Measurements from ENCODE around the gene VPS13C. TPM values are rescaled to one million over a fixed set of nuclear protein-coding genes. Genes with fewer than 3 reads are reported as not detected.

VPS13C gene
- total RNA-seq, 1 experiment from 2014 or later: 18.6 TPM

GRCh38 chr15:62105266-62105665 is 45.0 kb upstream of the VPS13C start:
- RAD21 ChIA-PET (ENCODE audit: low non-redundant PET in 1 of 2, low total read pairs in 2 of 2, uncharacterized antibody in 2 of 2, unreplicated experiment in 2 of 2): no interaction called here
- intact Hi-C loops (cut with micrococcal nuclease): no loop called here
- POLR2A ChIA-PET: no interaction called here
- Histone ChIP-seq H3K4me3 (replicated peaks in 1 of 2; ENCODE audit: low read depth in 1 of 2, low read length in 2 of 2) (no peak overlapping the region), H3K79me2 (ENCODE audit: insufficient read depth, low read length) (no peaks in the 10 kb centered on the region), H4K20me1 (ENCODE audit: insufficient read depth) (no peaks in the 10 kb centered on the region), H3K27ac (ENCODE audit: low read depth, low read length) (no peak overlapping the region), H3K36me3 (ENCODE audit: control insufficient read depth in 1 of 2, insufficient read depth in 2 of 2, low read length in 2 of 2) (no peaks in the 10 kb centered on the region), H3K27me3 (ENCODE audit: insufficient read depth, low read length) (no peaks in the 10 kb centered on the region), H3K9ac (ENCODE audit: low read length) (no peak overlapping the region), H2AFZ (ENCODE audit: low read depth, low read length, poor library complexity, severe bottlenecking) (no peak overlapping the region), H3K9me2 (ENCODE audit: insufficient read depth) (no peaks in the 10 kb centered on the region), H3K4me1 (ENCODE audit: control insufficient read depth in 1 of 2, insufficient read depth in 2 of 2, low read length in 2 of 2) (peaks cover 0 to 6% of the 10 kb centered on the region in 2 experiments; a peak in 3 of 4 replicates), H3K4me2 (ENCODE audit: low read length) (no peak overlapping the region), H3K9me3 (ENCODE audit: control insufficient read depth in 1 of 2, insufficient read depth in 1 of 2, low read depth in 1 of 2, low read length in 2 of 2) (no peaks in the 10 kb centered on the region)
- ATAC-seq (no peak), DNase-seq (ENCODE audit: low read depth, low spot score) (no peak)
- no TSS peak for BruUV-seq (replicated peaks)
- TF ChIP-seq YY1 (IDR thresholded peaks at IDR 0.05; ENCODE audit: extremely low read depth, insufficient replicate concordance, low read depth, low read length) (no peak), ELF1 (IDR thresholded peaks at IDR 0.05; ENCODE audit: borderline replicate concordance, low read depth) (no peak), SIN3A (IDR thresholded peaks at IDR 0.05; ENCODE audit: low read depth) (no peak), TCF7L2 (IDR thresholded peaks at IDR 0.05; ENCODE audit: borderline replicate concordance, extremely low read depth, insufficient read depth, insufficient read length) (no peak), ZBTB33 (IDR thresholded peaks at IDR 0.05; ENCODE audit: extremely low read depth, insufficient replicate concordance, low read length) (no peak), SRF (IDR thresholded peaks at IDR 0.05; ENCODE audit: low read depth) (no peak), SP1 (IDR thresholded peaks at IDR 0.05; ENCODE audit: low read depth) (no peak), EGR1 (IDR thresholded peaks at IDR 0.05; ENCODE audit: low read depth) (no peak), ZFX (IDR thresholded peaks at IDR 0.05) (no peak), EZH2phosphoT487 (IDR thresholded peaks at IDR 0.05; ENCODE audit: borderline replicate concordance) (no peak), POLR2A (IDR thresholded peaks at IDR 0.05; ENCODE audit: borderline replicate concordance, extremely low read depth, insufficient read depth, insufficient read length) (no peak), EZH2 (IDR thresholded peaks at IDR 0.05) (no peak), CTCF (IDR thresholded peaks at IDR 0.05 in 2 of 3, conservative IDR thresholded peaks at IDR 0.05 in 1 of 3; ENCODE audit: borderline replicate concordance in 1 of 3, insufficient read depth in 1 of 3, low read depth in 2 of 3, low read length in 2 of 3) (no peak), POLR2AphosphoS5 (IDR thresholded peaks at IDR 0.05; ENCODE audit: low read depth, low read length) (no peak), MAX (IDR thresholded peaks at IDR 0.05) (no peak), REST (IDR thresholded peaks at IDR 0.05; ENCODE audit: low read depth) (no peak)
- CTCF ChIA-PET: no interaction called here
